ENCODE measurements around the gene HES7.
"Not testable (repeated sequence)": the region's sequence is repeated elsewhere in the genome, so short reads cannot be mapped to it uniquely, and the experiment has no call there.

Gene HES7

GRCh38 chr17:8123695-8124349 is at the start of gene HES7:
HES7 (minus strand) TSS chr17:8124106; CDS start chr17:8124084, 22 bp downstream.
- DNase-seq (ENCODE audit: low read depth in 4 of 4, low spot score in 1 of 4), result no peak

DNA sequence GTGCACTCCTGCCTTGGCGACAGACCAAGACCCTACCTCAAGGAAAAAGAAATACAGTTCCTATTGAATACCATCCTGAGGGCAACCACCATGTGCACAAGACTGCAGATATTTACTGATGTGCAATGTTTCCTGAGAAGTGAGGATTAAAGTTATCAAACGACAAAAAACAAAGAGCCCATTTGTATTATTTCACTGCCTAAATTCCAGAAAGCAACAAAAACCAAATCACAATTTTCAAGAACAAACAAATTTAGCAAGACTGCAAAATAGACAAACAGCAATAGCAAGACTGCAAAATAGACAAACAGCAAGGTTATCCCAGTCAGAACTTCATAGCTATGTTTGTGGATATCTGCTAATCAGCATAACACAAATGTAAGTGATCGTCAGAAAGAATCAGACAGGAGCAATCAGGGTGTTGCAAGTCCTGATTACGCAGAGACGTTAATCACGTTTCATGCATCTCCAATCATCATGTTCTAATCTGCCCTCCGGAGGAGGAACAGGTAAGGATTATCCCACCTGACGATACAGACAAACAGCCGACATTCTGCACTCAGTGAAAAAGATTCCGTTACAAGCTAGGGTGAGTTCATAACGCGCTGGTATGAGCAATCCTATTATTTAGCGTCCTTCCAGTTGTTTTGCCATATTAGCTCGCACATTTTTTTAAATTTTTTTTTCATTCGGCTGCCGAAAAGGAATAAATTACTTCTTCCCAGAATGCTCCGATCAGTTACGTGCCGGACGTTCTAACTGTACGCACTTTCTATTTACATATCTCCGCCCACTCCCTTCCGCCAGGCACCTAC is 49.4 kb upstream of the HES7 start:
- DNase-seq (ENCODE audit: low read depth in 4 of 4, low spot score in 1 of 4), result peak in 1 of 4 experiments; percentile 74

- DNase-seq (ENCODE audit: low read depth in 4 of 4, low spot score in 1 of 4), result not testable (repeated sequence)
These were observed 46.3 kb upstream of the HES7 start for GRCh38 chr17:8170186-8170585.

DNA sequence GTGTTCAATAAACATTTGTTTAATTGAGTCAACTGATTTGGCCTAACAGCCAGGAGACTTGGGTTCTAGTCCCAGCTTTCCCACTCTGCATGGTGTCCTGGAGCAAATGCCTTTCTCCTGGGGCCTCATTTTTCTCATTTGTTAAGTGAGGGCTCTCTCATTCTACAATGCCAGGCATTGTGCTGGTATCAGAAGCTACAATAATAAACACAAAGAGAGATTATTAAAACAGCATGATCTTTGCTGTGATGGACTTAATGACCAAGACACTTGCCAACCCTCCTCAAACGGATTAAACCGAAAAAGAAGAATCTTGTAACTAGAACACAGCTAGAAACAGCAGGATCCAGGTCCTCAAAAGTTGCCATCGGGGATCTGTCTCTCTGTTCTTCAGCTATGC is 43.6 kb upstream of the HES7 start:
- no peak for DNase-seq (ENCODE audit: low read depth in 4 of 4, low spot score in 1 of 4)

- no peak for DNase-seq (ENCODE audit: low read depth in 4 of 4, low spot score in 1 of 4)
These were observed 42.8 kb upstream of the HES7 start for GRCh38 chr17:8166731-8167130.

GRCh38 chr17:8164815-8165131 is 40.9 kb upstream of the HES7 start:
- no peak for DNase-seq (ENCODE audit: low read depth in 4 of 4, low spot score in 1 of 4)

DNA sequence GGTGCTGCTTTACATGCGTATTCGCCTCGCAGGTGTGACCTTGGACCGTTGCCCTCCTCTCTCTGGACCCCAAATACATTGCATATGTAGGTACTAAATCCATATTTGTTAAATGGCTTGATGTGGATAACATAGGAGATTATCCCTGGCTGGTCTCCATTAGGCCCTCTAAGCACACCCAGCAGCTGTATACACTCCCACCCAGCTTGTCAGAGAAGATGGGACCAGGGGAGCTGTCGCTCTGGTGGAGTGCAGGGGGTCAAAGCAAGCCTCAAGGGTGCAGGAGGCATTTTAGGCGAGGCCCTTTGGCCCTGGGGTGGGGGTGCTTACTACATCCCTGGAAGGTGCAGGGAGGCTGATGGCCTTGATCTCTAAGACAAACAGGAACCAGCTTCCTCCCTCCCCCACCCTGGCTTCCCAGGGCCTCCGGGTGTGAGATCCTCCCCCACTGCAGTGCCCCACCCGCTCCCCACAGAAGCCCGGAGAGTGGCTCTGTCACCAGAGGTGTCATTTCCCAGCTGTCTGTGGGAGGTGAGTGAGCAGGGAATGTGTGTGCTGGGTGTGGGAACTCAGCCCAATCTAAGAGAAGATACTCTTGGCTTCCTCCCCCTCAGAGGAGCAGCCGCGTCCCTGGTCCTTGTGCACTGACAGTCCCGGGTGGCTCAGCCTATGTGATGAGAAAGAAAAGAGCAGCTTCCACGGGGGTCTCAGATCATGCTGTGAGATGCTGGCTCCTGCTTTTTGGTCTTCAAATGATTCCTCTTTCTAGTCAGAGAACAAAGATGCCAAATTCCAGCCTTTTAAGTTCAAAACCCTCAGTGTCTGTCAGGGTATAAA is 40.3 kb upstream of the HES7 start:
- DNase-seq (ENCODE audit: low read depth in 4 of 4, low spot score in 1 of 4), result peak in 2 of 4 experiments; percentile 68 to 80

DNA sequence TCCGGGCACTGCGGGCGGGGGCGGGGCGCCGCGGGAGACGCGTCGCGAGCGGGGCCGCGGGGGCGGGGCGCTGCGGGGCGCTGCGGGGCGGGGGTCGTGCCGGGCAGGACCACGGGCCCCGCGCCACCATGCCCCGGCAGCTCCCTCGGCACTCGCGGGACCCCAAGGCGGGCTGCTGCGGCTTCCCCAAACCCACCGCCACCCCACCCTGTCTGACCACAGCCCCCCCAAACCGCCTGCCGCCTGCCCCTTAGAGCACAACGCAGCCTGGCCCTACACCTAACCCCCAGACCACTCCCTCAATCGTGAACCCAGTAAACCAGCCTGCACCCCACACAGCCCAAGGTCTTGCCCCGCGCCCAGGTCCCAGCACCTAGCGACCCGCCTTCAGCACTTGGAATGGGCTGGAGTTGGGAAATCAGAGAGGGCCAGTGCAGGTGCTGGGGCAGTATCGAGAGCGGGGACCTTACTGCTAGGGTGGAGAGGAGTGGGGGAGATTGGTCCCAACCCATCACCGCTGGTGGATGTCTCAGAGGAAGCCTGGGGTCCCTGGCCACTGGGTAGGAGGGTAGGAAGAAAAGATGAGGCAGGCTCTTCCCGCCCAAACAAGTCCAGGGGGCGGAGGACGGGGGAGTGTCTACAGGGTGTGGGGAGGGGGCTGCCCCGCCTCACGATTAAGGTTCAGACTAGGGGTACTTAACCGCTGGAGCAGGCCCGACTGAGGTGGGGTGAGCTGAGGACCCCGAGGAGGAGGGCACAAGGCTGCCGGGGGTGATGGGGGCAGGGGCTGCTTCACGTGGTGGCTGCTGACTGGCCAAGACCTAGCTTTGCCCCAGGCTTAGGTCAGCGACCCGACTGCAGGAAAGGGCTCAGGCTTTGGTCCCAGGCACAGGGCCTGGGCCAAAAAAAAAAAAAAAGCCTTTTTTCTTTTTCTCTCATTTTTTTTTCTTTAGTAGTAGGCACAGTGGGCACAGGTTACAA is 39.4 kb upstream of the HES7 start:
- DNase-seq (ENCODE audit: low read depth in 4 of 4, low spot score in 1 of 4), result no peak

DNA sequence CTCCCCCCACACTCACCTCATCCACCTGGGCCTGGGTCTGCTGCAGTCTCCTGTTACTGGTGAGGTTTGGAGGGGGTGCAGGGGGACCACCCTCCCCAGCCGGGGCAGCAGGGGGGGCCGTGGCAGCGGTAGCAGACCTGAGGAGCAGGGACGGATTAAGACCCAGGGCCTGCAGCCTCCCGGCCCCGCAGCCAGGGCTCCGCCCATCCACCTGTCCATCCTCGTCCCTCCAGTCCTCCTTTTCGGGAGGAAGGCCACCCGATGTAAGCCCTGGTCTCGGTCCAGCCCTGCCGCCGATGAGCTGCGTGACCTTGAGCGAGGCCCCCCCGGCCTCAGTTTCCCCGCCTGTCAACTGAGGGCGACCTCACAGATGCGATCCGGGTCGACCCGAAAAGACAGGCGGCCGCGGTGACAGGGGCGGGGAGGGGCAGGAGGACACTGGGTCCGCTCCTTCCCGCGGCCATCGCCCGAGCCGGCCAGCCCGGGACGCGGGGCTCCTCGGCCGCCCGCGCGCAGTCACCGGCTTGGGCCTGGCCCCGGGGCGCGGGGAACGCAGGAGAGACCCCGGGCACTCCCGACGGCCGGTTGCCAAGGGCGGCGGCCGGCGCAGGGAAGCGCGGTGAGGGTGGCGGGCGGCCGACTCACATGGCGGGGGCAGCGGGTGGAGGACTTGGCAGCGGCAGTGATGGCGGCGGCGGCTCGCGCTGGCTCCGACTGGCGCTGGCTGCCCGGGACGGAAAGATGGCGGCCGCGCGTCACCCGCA is 38.5 kb upstream of the HES7 start, which contains the start of gene VAMP2:
VAMP2 (minus strand) TSS at position 716 of the 764 bp plus-strand sequence; CDS start at position 647, 69 bp downstream.
- DNase-seq (ENCODE audit: low read depth in 4 of 4, low spot score in 1 of 4), result peak in 3 of 4 experiments; percentile 67 to 75 (median 68)

- no peak for DNase-seq (ENCODE audit: low read depth in 4 of 4, low spot score in 1 of 4)
These were observed 37.7 kb upstream of the HES7 start for GRCh38 chr17:8161289-8162232.

GRCh38 chr17:8160741-8161221 is 36.9 kb upstream of the HES7 start:
- no peak for DNase-seq (ENCODE audit: low read depth in 4 of 4, low spot score in 1 of 4)

DNA sequence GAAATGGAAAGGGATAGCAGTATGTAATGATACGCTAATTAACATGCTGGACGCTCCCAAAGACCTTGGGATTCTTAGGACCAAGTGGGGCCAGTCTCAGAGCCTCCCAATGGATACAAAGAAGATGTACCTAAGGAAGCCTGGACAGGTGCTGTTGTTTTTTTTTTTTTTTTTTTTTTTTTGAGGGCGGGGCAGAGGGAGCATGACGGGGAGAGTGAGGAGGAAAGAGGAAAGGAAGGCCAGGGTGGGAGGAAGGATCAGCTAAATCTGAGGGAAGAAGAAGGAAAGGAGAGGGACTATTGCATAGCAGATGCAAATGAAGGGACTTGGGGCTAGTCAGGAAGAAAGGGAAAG is 36.3 kb upstream of the HES7 start:
- no peak for DNase-seq (ENCODE audit: low read depth in 4 of 4, low spot score in 1 of 4)

DNA sequence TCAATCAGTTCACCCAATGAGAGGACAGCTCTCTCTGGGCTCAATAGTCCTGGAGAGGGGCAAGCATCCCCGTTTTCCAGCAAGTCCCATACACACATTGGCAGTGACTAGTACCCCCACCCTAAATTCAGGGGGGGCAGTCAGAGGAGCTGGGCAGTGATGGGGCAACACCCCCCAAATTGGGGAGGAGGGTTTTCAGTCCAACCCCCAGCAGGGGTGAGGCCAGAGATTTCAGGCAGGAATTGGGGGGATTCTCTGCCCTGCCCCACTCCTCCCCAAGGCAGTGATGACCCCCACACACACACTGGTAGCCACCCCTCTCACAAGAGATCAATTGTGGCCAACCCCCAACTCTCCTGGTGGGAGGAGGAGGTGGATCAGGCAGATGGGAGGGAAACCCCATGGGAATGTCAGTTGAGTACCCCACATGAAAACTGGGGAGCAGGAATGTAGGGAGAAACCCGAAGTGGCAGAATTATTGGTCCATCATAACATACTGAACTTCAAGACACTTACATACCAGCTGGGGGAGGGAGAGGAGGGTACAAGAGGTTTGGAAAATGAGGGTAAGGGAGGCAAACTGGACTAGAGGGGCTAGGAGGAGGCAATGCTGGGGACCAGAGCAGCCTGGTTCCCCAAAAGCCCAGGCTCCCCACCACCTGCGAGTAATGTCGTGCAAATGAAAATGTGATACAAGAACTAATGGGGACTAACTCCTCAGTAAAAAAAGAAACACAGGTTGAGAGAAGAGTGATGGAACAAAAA is 35.7 kb upstream of the HES7 start:
- DNase-seq (ENCODE audit: low read depth in 4 of 4, low spot score in 1 of 4), result no peak

- no peak for DNase-seq (ENCODE audit: low read depth in 4 of 4, low spot score in 1 of 4)
These were observed 35.1 kb upstream of the HES7 start for GRCh38 chr17:8159032-8159400.

- DNase-seq (ENCODE audit: low read depth in 4 of 4, low spot score in 1 of 4), result peak; percentile 67 to 89 (median 82)
These were observed 34.5 kb upstream of the HES7 start for GRCh38 chr17:8158267-8159031.

DNA sequence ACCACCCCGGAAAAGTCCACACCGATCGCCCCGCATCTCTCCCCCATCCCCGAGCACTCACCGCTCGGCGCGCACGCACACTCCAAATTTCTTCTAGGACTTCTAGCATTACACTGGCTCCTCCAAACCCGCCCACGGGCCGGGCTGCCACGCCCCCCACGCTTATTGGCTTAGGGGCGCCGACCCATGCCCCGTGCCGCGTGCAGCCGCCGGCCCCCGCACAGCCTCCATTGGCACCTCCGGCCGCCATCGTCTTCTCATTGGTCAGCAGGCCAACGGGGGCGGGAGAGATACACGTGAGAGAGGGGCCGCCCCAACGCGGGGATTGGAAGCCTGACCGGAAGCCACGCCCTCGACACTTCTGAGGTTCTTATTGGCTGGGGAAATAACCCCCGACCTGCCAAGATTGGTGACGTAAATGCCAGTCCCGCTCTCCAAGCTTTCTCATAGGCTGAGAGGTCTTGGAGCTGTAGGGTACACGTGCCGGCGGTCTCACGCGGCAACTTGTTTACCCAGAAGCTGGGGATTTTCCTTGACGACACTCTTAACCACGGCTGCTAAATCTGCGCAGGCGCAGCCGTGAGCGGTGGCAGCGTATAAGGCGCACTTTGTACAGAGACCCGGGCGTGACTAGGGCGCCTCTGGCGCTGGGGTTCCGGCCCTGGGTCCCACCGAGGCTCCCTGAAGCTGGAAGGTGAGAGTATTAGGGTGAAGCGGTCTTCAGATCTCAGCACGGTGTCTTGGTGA is 32.5 kb upstream of the HES7 start:
- DNase-seq (ENCODE audit: low read depth in 4 of 4, low spot score in 1 of 4), result peak; percentile 97 to 100 (median 100)

- no peak for DNase-seq (ENCODE audit: low read depth in 4 of 4, low spot score in 1 of 4)
These were observed 32.0 kb upstream of the HES7 start for GRCh38 chr17:8155996-8156245.

All from stimulated activated CD4-positive, alpha-beta T cell treated with anti-CD3 and anti-CD28 coated beads, Interleukin-1b, Interleukin-23, amount 100 ng/mL, for 24 hours (primary cell).